GM19438 (cell line): ENCODE measurements around the gene MAPK11.

Experiments used
- ATAC-seq: cut with Tn5 transposase; IDR thresholded peaks from one replicate; pipeline ENCODE4 v1.9.1; 2021; ENCODE audit warnings: low read depth; ENCODE audit not compliant: unreplicated experiment

The MAPK11 gene

DNA sequence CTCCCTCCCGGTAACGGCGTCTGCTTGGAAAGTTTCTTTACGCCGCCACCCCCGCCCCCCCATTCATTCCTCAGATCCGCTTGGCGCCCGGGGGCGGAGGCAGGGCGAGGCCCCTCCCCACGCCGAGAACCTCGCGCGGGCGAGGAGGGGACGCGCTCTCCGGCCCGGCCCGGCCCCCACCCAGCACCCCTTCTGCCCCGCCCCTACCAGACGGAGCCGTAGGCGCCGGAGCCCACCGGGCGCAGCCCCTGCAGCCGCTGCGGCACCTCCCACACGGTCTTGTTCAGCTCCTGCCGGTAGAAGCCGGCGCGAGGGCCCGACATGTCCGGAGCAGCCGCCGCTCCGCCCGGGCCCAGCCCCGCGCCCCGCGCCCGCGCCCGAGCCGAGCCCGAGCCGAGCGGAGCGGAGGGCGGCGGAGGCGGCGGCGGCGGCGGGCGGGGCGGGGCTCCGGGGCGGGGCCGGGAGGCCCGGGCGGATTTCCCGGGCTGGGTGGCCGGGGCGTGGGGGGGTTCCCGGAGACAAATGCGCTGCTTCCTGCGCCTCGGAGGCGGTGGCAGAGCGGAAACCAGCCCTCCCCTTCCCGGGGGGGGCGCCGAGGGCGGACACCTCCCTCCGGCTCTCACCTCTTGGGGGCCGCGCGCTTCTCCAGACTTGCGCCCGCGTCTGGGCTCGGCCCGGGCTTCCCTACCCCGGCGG is at the start of gene MAPK11:
Gene MAPK11 (minus strand): TSS at position 411 of the 696 bp plus-strand sequence. CDS start 88 bp downstream, at position 323.
- ATAC-seq: no peak

DNA sequence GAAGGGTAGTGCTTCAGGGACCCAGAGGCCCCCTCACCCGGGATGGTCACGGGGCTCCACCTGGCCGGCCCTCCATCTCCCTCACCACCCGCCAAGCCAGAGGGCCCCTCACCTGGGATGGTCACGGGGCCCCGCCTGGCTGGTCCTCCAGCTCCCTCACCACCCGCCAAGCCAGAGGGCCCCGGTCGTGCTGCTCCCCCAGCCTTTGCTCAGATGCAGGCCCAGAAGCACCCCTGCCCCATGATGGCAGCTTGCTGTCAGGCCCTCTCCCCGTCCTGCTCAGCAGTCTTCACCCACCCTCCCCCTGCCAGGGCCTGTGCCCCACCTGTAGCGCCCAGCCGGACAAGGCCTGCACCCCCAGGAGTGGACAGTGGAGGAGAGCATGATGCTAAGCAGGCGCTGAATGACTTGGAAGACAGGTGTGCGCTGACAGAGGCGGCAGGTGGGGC is 49.3 kb upstream of the MAPK11 start:
- no peak for ATAC-seq

DNA sequence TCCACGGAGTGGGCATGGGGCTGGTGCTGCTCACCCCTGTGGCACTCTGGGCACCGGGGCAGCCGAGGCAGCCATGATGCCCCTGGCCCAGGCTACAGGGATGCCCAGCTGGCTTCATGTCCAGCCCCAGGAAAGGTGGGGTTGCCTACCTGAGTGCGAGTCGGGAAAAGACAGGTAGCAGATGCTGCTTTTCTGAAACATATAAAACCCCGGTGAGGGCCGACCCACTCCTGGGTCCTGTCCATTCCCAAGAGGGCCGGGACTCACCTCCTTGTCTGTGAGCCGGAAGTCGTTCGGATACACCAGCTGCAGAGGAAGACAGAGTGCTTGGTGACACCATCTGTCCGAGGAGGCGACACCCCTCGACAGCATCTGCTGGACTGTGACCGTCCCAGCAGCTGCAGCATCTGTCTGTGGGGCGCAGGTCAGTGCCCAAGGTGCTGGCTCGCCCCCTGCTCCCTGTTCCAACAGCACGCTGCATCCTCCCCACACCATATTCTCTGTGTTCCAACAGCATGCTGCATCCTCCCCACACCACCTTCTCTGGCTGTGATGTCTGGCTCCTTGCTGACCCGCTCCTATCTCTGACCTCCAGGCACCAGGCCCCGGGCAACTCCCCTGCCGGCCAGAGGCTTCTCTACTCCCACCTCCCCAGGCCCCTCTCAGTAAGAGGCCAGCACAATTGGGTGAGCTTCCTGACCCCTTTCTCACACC is 48.7 kb upstream of the MAPK11 start:
- ATAC-seq: no peak

DNA sequence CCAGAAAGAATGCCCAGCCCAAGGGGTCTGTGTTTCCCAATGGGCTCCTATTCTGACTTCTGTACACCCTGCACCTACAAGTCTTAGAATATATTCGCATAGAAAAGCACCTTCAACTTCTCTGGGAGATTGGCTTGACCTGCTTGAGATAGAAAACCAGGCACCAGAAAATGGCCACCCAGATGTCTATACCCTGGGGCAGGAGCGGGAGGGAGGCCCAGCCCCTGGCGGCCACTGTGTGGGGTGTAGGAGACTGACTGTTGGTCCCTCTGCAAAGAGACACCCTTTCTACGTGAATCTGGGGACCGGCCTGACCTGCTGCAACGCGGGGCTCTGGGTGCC is 48.1 kb upstream of the MAPK11 start:
- ATAC-seq: no peak

DNA sequence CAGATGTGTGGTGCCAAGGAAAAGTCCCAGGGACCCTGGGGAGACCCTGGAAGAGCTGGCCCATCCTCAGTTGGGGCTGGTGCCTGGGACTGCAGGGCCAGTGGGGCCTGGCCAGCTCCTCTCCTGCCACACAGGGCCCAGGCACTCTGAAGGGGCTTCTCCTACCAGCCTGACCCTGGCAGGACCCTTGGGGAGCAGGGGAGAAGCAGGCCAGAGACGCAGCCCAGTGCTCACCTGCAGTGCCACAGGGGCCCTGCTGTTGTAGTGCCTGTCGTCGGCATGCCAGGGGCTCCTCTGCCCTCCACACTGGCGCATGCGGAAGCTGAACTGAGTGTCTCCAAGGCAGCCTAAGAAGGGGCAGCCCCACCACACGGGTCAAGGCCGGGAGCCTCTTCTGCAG is 47.5 kb upstream of the MAPK11 start:
- no peak for ATAC-seq

DNA sequence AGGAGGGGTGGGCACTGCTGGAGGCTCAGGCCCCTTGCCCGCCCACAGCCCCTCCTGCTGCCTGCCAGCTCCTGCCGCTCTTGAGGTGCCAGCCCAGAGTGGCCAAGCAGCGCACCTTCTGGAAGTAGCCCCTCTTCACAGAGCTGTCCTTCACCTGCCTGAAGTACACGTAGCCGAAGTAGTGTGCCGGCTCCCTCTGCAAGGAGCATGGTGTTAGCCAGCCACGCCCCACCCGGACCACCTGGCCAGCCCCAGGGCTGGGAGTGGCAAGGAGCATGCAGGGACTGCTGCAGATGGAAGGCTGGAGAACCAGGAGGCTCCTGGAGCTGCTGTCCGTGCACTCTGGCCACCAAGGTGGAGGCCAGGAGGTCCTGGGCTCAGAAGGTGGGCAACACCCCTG is 47.0 kb upstream of the MAPK11 start:
- ATAC-seq: no peak

DNA sequence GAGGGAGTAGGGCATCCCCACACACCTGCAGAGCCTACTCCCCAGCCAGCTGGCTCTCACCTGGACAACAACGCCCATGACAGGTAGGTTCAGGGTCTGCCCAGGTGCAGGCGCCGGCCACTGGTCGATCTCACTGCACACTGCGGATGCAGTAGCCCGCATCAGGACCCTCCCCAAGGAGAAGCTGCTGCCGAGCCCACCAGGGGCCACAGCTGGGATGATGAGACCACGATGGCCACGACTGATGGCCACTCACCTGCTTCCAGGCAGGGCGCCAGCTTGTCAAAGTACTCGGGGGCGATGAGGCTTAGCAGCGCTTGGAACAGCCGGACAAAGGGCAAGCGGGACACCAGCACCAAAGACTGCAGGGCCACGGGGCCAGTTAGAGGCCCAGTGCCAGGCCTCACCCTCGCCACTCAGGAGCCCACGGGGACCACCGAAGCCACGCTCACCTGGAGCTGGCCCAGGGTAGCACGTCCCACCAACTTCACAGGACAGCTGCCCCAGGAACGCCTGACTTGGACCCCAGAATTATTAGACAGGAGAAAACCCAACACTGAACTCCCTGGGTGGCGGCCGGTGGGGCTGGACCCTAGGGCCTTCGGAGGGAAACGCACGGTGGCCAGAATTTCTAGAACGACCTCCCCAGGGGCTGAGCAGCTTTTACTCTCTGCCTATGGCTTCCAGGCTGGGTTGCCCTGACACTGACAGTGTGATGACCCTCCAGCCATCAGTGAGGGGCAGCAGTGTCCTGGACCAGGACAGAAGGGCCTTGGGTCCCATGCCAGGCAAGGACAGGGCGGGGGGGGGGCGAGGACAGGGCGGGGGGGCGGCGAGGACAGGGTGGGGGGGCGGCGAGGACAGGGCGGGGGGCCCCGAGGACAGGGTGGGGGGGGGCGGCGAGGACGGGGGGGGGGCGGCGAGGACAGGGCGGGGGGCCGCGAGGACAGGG is 46.2 kb upstream of the MAPK11 start:
- ATAC-seq: no peak

DNA sequence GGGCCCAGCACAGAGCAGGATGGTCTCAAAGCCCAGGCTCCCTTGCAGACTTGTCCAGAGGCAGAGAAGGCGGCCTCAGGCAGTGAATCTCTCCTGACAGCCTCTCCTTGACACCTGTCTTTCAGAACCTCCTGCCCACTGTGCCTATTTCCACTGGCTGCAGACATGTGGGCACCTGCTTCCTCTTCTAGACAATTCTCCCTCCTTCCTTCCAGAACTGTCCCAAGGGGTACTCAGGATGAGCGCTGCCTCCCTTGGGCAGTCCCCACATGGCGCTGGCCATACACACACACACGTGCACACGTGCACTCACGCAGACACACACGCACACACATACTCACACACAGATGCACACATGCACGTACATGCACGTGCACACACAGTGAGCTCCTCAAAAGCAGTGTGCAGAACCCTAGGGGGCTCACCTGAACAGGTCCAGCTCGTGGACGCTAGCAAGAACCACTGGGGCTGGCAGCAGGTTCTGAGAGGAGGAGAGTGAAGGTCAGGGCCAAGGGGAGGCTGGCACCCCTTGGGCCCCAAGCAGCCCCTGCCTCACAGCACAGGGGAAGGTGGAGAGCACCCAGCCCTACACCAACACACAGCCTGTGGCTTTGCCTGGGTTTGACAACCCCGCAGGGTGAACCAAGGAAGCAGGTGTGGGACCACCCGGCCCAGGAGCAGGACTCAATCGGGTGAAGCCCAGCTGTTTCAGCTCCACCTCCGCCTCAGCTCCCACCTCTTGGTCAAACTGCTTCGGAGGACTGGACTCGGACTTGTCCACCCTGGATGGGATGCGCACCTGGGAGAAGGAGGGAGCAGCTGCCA is 45.3 kb upstream of the MAPK11 start:
- peak; percentile 5 for ATAC-seq

DNA sequence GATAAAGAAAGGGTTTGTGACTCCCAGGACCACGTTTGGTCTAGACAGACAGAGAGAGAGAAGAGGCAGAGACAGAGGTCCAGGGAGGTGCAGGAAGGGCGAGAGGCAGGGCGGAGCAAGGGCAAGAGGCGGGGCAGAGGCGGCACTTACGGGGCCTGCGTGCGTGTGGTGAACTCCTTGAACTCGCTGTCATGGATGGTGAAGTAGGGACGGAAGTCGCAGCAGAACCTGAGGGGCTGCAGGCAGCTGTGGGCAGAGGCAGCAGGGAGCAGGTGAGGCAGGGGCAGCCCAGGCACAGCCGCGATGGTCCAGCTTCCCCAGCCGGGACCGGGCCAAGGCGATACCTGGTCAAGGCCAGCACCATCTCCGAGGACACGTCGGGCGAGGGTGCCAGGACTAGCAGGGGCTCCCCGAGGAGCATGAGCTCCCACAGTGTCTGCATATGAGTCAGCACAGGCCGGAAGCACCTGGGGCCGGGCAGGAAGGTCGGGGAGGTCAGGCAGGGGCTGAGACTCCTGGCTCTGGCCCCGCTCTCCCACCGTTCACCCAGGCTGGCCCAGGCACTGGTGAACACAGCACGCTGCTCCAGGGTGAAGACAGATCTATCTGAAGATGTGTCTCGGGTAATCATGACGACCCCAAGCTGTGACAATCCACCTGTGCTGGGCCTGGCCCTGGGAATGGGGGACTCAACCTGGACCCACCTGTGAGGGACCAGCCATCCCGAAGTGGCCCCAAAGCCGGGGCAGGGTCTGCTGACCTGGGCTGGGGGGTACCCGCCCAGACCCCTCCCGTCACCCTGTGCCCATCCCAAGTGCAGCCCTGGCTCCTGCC is 44.5 kb upstream of the MAPK11 start:
- peak; percentile 76 for ATAC-seq

DNA sequence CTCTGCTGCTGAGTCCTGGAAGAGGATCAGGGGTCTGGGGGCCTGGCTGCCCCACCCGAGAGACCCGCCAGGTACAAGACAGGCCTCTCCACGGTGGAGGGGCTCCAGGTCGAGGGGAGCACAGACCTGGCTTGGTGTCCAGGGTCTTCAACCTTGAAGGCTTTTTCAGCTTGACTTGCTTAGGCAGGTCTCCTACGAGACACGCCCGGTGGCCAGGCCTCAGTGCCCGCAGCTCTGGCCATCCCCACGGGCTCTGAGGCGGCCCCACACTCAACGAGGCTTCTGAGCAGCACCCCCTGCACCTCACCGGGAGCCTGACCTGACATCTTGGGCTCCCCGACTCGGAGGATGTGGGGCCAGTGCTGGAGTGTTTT is 43.9 kb upstream of the MAPK11 start:
- no peak for ATAC-seq

DNA sequence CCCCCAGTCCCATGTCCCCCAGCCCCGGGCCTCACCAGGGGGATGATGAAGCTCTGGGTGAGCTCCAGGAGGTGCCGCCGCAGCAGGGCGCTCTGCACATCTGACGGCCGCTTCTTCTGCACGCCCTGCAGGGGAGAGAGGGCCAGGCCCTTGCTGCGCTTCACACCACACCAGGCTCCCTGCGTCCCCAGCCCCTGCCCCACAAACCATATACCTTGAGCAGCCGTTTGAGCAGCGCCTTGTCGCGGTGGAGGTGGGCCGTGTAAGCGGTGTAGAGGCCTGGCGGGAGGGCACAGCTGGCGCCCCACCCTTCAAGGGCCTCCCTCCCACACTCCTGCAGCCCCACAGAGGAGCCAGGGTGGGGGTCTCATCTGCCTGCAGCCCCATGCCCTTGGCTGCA is 43.4 kb upstream of the MAPK11 start:
- no peak for ATAC-seq

DNA sequence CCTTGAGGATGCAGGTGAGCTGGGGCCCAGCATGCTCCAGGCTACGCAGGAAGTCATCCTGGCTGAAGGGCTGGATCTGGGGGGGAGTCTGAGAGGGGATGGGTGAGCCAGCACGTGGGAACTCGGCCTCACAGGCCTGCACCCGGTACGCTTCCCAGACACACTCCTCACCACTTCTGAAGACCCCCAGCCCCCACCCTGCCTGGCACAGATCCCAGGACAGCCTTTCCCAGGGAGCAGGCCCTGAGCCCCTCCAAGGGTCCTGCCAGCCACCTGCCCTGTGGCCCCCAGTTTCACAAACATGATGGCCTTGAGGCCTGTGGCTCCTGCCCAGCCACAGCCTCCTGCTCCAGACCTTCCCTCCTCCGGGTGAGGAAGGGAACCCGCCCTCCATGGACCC is 42.8 kb upstream of the MAPK11 start:
- no peak for ATAC-seq

DNA sequence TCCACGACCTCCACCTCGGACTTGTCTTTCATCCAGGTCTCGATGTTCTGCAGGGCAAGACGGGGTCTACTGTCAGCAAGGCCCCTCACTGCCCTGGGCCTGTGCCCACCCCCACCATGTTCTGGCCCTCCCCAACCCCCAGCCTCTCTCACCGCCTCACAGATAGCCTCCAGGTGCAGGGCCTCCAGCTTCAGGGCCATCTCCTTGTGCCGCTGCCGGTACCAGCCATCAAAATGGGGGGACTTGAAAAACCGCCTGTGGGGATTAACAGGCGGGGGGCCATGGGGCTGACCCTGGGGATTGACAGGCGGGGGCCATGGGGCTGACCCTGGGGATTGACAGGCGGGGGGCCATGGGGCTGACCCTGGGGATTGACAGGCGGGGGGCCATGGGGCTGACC is 42.2 kb upstream of the MAPK11 start:
- ATAC-seq: no peak

DNA sequence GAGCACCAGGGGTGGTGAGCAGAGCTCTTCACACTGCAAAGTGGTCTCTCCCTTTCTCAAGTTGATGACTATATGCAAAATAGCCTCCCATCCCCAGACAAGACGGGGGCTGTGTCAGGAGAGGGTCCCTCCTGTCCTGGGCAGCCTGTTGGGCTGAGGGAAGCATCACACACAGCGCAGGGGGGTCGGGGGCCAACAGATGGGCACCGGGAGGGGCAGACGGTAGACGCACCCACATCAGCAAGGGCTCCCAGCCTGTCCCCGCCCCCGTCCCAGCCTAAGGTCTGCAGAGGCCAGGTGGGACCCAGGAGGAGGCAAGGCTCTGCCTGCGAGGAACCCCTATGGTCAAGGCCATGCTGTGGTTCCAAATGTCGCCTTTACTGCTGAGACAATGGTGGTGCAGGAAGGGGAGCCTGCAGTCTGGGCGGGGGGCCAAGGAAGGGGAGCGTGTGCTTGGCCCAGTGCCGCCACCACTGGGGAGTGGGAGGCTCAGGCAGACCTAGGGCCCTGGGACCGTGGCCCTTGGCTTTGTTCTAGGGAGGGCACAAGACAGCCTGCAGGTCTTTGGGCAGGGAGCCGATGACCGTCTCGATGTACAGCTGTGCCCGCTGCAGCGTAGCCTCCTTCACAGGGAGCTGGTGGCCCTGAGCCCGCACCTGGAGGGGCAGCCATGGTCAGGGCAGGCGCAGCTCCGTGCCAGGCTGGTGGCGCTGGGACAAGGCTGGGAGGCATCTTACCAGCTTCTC is 41.6 kb upstream of the MAPK11 start:
- ATAC-seq: no peak

DNA sequence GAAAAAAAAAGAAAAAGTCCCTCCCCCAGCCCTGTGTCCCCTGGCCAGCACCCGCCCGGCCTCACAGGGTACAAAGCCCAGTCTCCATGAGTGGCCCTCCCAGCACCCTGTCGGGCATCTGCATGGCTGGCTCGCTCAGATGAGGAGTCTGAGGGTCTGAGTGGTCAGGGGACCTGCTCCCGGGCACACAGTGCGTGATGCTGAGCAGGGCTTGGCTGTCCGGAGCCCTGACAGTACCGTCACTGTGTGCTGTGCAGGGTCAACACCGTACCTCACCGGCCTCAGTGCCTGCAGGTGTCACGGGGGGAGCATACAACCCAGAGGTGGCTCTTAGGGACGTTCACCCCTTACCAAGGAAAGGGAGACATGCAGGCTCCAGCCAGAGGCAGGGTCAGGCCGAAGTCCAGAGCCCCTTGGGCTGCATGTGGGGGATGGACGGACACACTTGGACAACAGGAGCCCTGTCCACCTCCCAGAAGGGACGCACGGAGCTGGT is 40.8 kb upstream of the MAPK11 start:
- no peak for ATAC-seq

DNA sequence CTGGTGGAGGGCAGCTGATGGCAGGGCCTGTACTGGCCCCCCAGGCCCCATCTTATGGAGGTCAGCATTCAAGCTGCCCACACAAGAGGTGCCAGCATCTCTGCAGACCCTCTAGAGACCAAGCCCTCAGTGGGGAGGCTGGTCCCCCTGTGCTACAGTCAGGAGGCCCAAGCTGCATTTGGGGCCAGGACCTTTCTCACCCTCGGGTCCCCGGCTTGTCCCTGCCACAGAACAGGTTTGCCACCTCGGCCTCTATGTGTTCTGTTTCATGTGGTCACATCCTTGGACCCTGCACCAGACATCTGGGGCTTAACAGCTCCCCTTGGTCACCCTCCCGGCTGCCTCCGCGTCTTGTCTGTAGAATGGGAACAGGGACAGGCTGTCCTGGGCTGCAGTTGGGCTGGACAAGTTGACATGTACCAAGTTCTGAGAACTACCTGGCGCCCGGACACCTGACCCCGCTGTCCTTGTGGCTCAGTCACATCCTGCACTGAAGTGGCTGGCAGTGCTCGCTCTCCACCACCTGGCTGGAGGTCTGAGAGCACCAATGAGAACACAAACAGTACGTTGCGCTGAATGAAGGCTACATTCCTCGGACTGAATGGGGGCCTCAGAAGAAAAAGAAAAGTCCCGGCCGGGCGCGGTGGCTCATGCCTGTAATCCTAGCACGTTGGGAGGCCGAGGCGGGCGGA is 40.0 kb upstream of the MAPK11 start:
- no peak for ATAC-seq

DNA sequence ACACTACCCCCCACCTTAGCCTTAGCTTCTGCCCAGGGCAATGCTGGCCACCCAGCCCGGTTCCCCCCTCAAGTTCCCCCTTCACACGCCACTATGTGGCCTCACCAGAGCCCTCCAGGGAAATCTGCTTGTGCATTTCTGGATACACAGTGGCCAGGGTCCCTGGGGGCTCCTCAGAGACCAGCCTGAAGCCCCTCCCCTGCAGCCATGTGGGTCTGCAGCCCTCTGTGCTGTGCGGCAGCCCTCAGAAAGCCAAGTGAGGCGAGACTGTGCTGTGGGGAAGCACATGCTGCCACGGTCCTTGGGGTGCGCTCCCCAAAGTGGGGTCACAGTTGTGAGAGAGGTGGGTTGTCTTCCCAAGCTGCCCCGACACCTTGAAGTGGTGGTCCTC is 39.4 kb upstream of the MAPK11 start:
- ATAC-seq: no peak

DNA sequence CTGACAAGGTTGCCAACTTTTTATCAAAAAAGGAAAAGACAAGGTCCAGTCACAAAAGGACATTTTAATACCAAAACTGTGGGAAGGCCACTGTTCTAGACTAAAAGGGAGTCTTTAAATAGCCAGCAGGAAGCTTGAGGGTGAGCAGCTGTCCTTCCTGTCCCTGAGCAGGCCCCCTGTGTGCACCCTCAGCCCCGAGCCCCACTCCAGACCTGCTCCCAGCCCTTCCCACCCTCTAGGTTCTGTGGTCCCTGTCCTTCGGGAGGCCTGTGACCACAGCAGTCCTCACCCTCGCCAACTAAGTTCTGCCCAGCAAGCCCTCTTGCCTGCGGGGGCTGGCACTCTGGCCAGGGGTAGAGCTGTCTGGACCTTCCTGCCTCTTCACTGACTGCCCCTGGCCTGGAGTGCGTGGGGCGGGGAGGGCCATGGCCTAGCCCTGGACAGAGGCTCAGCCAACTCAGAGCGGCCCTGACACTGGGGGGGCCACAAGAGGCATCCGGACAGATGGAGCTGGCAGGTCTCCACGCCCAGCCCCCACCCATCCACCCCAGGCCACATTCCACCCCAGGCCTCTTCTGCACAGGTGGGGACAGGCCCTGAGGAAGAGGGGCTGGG is 38.9 kb upstream of the MAPK11 start:
- ATAC-seq: no peak
